NOMO-1 (cell line): Measurements from ENCODE around the gene PTPRU.
"Not testable (repeated sequence)": the region's sequence is repeated elsewhere in the genome, so short reads cannot be mapped to it uniquely, and the experiment has no call there.

ENCODE experiments used
- DNase-seq, 2 experiments: peaks; one replicate each; lab custom pipeline; 2025; ENCODE audit not compliant: unreplicated experiment in 2 of 2; lab: John Stamatoyannopoulos, UW

The PTPRU gene

DNA sequence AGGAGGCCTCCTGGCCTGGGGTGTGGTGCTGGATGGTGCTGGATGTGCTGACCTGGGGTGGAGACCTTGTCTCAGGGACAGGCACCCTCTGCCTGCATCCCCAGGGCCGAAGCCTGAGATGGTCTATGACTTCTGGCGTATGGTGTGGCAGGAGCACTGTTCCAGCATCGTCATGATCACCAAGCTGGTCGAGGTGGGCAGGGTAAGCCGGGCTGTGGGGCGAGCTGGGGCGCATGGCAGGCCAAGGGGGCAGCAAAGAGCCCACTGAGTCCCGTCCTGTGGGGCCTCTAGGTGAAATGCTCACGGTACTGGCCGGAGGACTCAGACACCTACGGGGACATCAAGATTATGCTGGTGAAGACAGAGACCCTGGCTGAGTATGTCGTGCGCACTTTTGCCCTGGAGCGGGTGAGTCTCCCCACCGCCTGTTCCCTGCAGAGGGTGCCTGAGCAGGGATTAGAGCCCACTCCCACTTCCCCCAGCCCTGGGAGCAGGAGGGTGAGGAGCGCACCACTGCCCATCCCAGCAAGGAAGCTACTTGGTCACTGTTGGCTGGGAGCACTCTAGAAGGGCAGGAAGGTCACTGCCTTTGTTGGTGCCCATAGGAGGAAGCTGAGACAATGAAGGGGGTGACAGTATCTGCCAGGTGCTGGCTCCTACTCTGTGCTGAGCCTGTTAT, 75.2 kb downstream of the PTPRU start:
- no peak for DNase-seq

DNA sequence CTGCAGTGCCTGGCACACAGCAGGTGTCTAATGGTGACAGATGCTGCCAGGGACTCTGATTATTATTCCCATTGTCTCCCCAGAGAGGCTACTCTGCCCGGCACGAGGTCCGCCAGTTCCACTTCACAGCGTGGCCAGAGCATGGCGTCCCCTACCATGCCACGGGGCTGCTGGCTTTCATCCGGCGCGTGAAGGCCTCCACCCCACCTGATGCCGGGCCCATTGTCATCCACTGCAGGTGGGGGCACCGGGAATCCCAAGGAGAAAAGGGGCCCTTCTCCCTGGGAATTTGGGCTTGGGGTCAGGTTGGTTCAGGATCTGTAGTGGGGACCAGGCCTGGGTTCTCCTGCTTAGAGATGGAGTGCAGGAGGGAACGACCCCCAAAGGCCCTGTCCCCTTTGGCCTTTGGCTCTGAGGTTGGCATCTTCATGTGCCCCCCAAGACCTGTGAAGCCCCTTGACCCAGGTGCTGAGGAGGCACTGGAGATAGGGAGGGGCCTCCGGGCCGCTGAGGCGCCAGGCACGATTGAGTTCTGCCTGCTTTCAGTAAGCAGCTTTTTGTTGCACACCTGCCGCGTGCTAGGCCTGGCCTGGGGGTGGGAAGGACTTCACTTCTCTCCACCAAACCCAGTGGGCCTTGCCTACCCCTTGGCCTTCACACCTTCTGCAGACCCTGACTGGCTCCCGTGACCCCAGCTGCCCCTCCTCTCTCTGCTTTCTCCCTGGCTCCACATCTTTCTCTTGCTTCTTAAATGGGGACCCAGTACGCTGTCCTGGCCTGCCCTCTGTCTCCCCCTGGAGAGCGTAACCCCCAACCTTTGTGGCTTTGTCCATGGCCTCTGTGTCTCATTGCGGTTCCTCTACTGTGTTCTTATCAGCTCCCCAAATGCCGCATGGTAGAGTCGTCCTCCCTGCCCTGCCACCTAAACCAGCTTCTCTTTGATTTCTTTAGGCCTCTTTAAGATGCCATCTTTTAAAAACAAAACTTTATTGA, 76.4 kb downstream of the PTPRU start:
- DNase-seq: no peak

DNA sequence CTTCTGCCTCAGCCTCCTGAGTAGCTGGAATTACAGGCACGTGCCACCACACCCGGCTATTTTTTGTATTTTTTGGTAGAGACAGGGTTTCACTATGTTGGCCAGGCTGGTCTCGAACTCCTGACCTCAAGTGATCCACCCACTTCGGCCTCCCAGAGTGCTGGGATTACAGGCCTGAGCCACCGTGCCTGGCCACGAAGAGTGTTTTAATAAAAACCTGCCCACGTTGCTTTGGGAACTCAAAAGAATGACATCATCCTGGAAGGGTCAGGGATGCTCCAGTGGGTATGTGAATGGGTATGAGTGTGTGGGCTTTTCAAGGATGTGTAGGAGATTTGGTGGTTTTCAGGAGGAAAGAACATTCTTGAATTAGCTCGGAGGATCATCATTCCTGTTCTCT, 78.4 kb downstream of the PTPRU start:
- not testable (repeated sequence) for DNase-seq

DNA sequence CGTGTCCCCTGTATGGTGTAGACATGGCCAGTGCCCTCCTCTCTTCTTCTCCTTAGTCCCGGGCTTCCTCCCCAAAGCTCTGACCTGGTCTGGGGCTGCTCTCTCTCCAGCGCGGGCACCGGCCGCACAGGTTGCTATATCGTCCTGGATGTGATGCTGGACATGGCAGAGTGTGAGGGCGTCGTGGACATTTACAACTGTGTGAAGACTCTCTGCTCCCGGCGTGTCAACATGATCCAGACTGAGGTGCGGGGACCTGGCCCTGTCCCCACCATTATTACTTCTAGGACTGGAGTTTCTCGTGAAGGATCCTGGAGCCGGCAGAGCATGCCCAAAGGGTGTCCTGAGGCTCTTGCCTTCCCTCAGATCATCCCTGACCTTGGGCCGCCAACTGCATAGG, 78.9 kb downstream of the PTPRU start:
- DNase-seq: no peak

DNA sequence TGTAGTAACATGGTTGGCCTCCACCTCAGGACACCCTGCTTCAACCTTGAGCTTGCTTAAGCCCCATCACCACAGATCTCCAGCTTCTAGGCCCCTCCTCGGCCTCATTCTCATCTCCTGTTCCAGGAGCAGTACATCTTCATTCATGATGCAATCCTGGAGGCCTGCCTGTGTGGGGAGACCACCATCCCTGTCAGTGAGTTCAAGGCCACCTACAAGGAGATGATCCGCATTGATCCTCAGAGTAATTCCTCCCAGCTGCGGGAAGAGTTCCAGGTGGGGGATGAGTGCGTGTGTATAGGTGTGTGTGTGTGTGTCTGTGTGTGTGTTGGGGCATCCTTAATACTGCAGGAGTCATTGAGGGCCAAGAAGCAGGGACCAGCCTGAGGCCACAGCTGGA, 79.6 kb downstream of the PTPRU start:
- no peak for DNase-seq

DNA sequence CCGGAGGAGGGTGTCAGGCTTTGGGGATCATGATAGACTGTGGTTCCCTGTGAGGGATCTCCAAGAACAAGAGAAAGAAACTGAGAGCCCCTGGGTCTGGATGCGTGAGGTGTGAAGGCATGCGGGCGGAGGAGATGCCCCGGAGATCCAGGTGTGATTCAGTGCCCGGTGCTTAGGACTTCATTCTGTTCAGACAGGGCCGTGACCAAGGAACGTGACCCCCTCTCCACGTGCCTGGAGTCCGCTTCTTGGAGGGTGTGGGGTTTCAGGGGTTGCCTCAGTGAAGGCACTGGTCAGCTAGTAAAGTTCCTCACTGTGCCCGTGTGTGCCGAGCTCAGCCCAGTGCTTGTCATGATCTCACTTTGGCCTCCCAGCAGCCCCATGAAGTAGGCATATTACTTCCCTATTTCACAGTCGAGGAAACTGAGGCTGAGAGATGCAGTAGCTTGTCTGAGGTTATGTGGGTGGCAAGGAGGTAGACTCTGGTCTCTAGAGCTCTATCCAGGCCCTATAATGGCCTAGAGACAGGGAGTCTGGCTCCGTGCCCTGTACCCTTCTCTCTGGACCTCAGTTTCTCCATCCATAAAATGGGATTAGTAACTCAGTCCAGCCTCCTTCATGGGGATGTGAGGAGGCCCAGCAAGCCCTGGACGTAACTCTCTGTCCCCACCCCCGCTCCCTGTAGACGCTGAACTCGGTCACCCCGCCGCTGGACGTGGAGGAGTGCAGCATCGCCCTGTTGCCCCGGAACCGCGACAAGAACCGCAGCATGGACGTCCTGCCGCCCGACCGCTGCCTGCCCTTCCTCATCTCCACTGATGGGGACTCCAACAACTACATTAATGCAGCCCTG, 81.0 kb downstream of the PTPRU start:
- no peak for DNase-seq

DNA sequence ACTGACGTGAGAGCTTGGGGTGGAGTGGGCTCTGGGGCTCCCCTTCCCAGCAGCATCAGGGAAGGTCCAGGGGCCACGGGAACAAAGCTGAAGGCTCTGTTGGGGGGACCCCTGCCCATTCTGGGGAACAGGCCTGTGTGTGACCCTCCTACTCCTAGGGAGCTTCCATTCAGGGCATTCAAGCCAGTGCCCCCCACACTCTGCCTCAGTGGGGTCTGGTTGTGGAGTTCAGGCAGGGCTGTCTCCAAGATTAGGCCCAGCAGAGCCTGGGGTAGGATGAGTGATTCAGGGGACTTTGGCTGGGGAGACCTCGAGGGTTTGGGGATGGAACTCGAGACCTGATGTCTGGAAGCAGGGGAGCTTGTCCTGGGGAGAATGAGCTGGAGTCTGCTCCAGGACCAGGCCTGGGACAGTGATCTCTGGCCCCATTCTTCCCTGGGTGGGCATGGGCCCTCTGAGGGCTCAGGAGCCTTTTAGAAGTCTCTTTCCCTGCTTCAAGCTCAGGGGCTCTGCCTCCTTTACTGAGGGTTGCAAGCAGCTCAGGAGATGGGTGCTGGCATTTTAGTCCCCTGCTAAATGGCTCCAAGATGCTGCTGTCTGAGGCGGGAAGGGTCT, 81.7 kb downstream of the PTPRU start:
- DNase-seq: no peak

DNA sequence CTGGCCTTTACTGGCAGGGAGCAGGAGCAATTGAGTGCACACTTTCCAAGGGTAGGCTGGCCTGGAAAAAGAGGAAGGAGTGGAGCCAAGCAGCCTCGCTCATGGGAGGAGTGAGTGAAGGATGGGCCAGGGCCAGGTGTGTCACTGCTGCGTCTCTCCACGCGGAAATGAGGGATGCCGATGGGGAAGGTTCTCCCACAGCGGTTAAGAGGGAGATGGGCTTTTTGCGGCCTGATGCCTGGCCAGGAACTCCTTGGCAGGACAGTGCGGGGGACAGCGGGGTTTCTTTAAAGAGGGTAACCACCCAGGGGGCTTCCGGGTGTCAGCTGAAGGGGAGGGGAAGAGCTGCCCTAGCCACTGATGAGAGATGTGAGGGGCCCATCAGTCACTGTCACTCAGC, 82.4 kb downstream of the PTPRU start:
- no peak for DNase-seq

DNA sequence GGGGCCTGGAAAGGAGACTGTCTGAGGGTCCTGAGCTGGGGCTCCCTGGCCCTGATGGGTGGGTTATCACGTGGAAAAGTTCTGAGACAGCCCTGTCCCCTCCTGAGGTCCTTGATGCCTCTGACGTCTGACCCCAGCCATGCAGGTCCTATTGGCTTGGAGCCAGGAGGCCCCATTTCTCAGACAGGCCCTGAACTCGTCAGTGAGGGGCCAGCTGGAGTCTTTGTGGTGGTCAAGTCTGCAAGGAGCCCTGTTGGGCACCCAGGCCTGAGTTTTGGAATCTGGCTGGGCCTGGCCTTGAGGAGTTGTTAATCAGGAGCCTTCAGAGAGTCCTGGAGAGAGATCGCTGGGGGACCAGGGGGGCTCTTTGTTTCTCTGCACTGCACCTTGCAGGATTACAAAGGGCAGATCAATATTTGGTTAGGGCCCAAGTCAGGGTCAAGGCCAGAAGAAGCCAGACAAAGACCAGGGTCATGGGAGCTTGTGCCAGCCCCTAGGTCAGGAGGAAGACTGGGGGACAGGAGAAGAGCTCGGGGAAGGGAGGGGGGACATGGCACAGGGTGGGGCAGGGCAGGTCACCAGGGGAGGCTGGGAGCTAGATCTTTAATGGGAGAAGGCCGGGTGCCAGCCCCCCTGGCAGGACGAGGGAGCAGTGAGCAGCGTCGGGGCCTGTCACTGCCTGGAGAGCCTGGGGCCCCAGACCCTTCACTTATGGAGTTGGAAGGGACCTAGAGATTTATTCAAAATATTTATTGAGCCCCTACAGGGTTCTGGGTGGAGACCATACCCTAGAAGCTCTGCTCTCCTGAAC, 83.2 kb downstream of the PTPRU start:
- DNase-seq: no peak

DNA sequence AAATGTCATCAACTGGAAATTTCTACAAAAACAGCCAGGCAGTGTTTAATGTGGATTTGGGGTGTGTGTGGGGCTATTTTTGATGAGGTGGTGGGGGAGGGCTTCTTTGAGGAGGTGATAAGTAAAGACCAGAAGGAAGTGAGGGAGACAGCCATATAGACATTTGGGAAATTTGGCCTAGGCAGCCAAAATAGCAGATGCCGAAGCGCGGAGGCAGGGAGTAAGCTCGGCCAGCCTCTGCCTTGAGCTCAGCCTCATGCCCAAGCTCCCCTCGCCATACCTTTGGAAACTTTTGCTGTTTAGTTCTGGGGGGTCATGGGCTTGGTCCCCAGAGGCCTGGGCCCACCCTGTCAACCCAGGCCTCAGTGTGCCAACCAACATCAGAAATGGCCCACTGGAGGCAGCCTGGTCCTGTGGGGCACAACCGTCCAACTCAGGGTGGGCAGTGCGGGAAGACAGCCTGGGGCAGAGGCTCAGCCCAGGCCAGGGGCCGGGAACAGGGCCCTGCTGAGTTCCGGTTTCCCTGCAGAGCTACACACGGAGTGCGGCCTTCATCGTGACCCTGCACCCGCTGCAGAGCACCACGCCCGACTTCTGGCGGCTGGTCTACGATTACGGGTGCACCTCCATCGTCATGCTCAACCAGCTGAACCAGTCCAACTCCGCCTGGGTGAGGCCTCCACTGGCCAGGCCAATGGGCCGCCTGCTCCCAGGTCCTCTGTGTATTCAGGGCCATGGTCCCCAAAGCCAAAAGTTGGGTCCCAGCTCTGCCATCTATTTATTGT, 84.0 kb downstream of the PTPRU start:
- DNase-seq: no peak

DNA sequence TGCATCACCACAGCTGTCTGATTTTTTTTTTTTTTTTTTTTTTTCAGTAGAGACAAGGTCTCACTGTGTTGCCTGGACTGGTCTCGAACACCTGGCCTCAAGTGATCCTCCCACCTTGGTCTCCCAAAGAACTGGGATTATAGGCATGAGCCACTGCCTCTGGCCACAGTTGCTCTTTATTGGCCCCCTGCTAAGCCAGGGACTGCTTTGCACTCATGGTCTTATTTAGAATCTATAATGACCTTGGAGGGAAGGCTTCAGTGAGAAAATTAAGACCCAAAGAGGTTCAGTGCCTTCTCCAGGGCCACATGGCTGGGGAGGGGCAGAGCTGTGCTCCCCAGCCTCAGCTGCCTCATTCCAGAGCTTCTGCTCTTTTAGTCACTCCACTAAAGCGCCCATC, 84.9 kb downstream of the PTPRU start:
- no peak for DNase-seq

DNA sequence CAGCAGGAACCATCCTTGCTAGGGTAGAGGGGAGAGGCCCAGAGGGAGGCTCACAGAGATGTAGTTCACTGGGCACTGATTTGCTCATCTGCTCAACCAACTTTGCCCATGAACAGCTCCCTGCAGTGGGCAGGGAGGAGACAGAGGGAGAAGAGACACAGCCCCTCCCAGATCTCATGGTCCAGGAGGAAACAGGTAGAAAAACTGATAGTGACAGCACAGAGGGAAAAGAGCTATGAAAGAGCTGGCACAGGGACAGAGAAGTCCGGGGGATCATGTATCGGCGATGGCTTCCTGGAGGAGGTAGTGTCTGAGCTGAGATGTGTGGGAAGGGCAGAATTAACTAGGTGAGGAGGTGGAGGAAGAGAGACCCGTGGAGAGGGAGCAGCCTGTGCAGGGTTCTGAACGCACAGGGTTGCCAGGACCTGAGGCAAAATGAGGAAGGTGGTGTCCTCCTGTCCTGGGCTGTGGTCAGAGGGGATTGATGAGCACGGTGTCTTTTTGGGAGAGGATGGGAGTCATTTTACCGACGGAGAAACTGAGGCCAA, 85.9 kb downstream of the PTPRU start:
- DNase-seq: no peak

DNA sequence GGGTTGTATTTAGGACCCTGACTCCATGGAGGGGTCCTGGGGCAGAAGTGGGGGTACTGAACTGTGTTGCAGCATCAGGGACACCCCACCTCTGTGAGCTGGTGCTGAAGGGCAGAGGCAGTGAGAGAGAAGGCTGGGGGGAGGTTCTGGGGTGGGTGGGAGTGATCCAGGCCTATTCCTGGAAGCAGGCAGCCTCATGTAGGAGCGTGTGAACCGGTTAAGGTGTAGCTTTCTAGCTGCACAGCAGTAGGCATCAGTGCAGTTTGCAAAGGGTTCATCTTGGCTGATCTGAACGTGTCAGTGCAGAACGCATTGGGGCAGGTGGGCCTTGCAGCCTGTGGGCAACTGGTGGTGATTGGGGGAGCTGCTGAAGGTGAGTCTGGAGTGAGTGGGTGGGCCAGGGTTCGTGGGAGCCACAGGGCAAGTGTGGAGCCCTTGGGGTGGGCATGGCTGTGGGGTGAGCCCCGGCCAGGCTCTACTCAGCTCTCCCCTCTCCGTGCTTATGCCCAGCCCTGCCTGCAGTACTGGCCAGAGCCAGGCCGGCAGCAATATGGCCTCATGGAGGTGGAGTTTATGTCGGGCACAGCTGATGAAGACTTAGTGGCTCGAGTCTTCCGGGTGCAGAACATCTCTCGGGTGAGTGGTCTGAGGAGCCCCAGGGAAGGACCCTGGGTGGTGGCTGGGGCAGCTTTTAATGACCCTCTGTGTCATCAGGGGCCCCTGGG, 86.7 kb downstream of the PTPRU start:
- DNase-seq: no peak

DNA sequence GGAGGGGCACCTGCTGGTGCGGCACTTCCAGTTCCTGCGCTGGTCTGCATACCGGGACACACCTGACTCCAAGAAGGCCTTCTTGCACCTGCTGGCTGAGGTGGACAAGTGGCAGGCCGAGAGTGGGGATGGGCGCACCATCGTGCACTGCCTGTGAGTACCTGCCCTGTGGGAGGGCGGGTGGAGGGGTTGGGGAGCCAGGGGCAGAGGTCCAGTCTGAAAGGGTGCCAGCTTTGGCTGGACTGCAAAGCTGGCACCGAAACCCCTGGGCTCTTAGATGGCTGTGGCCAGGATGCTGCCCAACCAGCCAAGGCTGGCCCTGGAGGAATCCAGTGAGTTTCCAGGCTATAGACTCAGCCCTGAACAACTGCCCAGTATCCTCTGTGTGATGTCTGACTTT, 87.3 kb downstream of the PTPRU start:
- DNase-seq: no peak

DNA sequence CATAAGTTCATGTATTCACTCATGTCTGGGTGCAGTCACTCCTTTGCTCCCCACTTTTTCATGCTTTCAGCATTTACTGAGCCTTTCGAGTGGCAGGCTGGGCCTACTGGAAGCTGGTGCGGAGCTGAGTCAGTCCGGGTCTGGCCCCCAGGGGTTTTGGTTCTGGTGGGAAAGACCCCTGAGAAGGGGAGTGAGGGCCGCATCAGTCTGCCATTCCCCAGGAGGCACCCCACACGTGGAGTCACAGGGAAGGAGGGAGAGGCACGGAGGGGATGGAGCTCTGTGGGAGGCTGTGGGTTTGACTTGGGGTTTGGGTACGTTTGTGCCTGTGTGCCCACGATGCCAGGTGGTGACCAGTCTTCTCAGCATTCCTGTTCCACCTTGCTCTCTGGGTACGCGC, 87.9 kb downstream of the PTPRU start:
- DNase-seq: no peak

DNA sequence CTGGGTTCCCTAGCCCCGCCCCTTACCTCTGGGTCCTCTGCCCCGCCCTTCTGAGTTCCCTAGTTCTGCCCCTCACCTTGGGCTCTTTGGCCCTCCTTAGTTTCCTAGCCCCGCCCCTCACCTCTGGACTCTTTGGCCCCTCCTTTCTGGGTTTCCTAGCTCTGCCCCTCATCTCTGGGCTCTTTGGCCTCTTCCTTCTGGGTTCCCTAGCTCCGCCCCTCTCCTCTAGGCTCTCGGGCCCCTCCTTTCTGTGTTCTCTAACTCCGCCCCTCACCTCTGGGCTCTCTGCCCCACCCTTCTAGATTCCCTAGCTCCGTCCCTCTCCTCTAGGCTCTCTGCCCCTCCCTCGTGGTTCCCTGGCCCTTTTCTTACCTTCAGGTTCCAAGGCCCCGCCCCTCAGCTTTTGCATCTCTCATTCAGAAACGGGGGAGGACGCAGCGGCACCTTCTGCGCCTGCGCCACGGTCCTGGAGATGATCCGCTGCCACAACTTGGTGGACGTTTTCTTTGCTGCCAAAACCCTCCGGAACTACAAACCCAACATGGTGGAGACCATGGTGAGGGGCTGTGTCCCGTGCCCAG, 88.5 kb downstream of the PTPRU start:
- no peak for DNase-seq

DNA sequence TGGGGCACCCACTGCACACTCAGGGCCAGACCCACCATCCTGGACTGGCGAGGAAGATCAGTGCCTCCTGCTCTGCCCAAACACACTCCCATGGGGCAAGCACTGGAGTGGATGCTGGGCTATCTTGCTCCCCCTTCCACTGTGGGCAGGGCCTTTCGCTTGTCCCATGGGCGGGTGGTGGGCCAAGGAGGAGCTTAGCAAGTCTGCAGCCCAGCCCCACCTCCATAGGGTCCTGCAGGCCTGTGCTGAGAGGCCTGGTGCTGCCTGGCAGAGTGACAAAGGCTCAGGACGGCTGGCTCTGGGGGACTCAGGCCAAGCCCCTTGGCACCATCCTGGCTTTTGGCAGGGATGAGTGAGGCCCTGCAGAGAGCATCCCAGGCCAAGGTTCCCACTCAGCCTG, 89.4 kb downstream of the PTPRU start:
- DNase-seq: no peak

DNA sequence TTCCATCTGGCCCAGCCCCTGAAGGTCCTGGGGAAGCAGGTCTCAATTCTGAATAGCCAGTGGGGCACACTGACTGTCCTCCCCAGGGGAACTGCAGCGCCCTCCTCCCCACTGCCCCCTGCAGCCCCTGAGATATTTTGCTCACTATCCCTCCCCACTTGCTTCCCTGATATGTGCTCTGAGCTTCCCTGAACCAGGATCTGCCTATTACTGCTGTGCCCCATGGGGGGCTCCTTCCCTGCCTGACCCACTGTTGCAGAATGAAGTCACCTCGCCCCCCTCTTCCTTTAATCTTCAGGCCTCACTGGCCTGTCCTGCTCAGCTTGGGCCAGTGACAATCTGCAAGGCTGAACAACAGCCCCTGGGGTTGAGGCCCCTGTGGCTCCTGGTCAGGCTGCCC, 89.8 kb downstream of the PTPRU start:
- no peak for DNase-seq
